Brain microvascular endothelial cell (primary cell): ENCODE data around the gene SFXN5.

Experiments used
- DNase-seq: peaks from one replicate; pipeline ENCODE4 v3.0.0-alpha.2; 2020
- H3K27ac ChIP-seq: fragments of 250-450 bp; sonication (Bioruptor Pico); 2 replicates; pipeline ENCODE4 v1.5.1; 2020; ENCODE audit warnings: mild to moderate bottlenecking, moderate library complexity
- H3K27me3 ChIP-seq: fragments of 250-450 bp; sonication (Bioruptor Pico); replicated peaks from 2 replicates; pipeline ENCODE4 v1.5.1; 2020; ENCODE audit warnings: mild to moderate bottlenecking
- H3K36me3 ChIP-seq: fragments of 250-450 bp; sonication (Bioruptor Pico); replicated peaks from 2 replicates; pipeline ENCODE4 v1.5.1; 2020; ENCODE audit warnings: mild to moderate bottlenecking
- H3K4me3 ChIP-seq: 2 replicates; pipeline ENCODE4 v1.5.1; 2011; ENCODE audit warnings: low read depth, mild to moderate bottlenecking, control low read depth, low read length, moderate library complexity
- in situ Hi-C: cut with HindIII; loops from 2 replicates; pipeline ENCODE4 v1.10.0; 2017; ENCODE audit warnings: low sequenced_read_pairs, low pct_ligation_motif_present
- TF ChIP-seq, protein P1 (sequence below): IDR thresholded peaks from 2 replicates; pipeline ENCODE4 v1.5.1; 2011; ENCODE audit warnings: low read depth, mild to moderate bottlenecking, moderate library complexity, low read length, control low read depth, inconsistent platforms; ENCODE audit errors: missing control alignments

SFXN5 gene

DNA sequence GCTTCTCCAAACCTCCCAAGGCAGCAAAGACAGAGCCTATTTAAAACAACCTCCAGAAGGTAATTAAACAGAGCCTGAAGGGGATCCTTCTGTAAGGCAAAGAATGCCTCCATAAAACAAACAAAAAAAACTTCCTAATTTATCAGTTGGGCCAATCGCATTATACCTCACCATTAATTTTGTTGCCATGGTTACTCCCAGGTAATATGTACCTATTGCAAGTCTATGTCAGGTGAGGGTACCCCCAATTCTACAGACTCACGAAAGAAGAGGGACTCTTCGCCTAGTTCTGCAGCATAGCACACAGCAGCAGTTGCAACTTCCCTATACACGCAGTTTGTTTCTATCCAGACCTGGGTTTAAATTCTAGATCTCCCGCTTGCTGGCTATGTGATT, 38.8 kb downstream of the SFXN5 start:
- Histone ChIP-seq H3K4me3 (no peak overlapping the region), H3K27ac (no peak overlapping the region), H3K36me3 (no peaks in the 10 kb centered on the region), H3K27me3 (no peaks in the 10 kb centered on the region)
- in situ Hi-C loops: no loop called here
- DNase-seq: no peak
- TF ChIP-seq, protein P1, sequence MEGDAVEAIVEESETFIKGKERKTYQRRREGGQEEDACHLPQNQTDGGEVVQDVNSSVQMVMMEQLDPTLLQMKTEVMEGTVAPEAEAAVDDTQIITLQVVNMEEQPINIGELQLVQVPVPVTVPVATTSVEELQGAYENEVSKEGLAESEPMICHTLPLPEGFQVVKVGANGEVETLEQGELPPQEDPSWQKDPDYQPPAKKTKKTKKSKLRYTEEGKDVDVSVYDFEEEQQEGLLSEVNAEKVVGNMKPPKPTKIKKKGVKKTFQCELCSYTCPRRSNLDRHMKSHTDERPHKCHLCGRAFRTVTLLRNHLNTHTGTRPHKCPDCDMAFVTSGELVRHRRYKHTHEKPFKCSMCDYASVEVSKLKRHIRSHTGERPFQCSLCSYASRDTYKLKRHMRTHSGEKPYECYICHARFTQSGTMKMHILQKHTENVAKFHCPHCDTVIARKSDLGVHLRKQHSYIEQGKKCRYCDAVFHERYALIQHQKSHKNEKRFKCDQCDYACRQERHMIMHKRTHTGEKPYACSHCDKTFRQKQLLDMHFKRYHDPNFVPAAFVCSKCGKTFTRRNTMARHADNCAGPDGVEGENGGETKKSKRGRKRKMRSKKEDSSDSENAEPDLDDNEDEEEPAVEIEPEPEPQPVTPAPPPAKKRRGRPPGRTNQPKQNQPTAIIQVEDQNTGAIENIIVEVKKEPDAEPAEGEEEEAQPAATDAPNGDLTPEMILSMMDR: no peak

DNA sequence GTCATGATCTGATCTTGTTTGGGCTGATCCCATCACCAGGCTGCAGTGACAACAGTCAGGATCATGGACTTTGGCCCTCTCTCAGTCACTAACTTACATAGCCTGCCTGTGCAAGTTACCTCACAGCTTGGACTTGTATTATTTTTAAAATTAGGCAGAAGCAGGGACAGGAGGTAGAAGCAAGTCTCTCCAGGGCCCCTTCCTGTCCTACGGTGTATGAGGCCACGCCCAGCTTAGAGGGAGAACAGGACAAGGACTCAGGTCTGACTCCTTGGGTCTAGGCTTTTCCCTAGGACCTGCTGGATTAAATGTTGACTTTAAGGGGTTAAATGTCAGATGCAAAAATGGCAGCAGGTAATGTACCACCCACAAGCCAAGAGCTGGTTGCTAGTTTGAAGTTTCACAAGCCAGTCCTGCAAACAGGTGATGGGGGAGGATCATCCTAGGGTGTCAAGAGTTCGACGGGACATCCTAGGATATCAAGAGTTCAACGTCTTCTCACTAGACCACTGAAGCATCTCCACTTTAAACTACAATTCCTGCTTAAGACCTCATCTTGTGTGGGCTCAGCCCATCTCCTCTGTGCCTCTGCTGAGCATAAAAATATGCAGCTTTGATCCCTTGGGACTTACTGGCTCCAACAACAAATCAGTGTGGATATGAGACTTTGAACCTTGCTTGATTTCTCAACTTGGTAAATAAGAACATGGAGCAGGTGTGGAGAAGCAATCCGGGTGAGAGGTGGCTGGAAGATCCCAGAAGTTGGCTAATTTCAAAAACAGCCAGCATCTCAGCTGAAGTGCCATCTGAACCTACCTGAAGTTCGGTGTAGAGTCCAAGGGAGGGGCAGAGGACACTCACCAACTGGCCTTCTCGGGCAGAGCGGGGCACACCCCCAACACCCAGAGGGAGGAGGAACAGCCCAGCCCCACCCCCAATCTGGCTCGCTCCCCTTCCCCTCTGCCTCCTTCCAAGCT, 39.5 kb downstream of the SFXN5 start:
- H3K36me3 ChIP-seq: no peaks in the 10 kb centered on the region
- no peak for DNase-seq
- H3K27ac ChIP-seq: no peak overlapping the region
- H3K27me3 ChIP-seq: no peaks in the 10 kb centered on the region
- TF ChIP-seq, protein P1: no peak
- no peak overlapping the region for H3K4me3 ChIP-seq
- in situ Hi-C loops: no loop called here

DNA sequence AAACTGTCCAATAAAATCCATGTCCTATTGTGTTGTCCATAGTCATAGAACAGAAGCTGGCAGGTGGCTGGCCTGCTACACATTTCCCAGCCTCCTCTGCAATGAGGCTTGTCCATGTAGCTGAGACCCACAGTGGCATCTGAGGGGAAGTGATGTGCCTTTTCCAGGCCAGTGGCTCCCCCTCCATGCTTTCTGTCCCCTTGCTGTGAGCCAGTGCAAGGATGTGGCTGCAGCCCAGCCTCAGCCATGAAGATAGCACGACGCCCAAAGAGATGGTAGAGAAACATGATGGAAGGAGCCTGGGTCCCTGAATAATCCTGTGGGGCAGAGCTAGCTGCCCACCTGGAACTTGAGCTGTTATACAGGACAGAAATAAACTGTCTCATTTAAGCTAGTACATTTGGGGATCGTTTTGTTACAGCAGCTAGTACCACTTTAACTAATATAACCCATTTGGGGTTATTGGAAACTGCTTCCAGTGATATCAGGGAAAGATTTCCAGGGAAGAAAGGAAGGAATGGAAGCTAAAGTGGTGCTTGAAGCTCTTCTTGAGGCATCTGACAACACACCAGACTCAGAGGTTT, 40.3 kb downstream of the SFXN5 start:
- TF ChIP-seq, protein P1: no peak
- Histone ChIP-seq H3K4me3 (no peak overlapping the region), H3K27ac (no peak overlapping the region), H3K27me3 (no peaks in the 10 kb centered on the region), H3K36me3 (no peaks in the 10 kb centered on the region)
- in situ Hi-C loops: no loop called here
- DNase-seq: no peak

DNA sequence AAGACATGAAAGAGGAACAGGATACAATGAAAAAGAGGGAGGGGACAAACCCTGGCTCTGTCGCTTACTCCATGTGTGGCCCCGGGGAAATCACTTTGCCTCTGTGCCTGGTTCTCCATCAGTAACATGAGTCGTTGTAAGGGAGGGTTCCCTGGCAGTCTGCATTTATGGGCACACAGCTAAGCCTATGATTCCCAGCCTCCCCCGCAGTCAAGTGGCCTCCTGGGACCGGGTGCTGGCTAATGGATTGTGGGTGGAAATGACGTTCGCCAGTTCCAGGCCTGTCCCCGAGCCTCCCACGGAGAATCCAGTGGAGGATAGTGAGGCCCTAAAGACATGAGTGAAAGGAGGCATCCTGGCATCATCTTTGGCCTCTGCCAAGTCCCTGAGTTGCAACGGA, 42.7 kb downstream of the SFXN5 start:
- Histone ChIP-seq H3K4me3 (no peak overlapping the region), H3K36me3 (no peaks in the 10 kb centered on the region), H3K27ac (no peak overlapping the region), H3K27me3 (no peaks in the 10 kb centered on the region)
- TF ChIP-seq, protein P1: no peak
- in situ Hi-C loops: no loop called here
- peak; percentile 15 for DNase-seq

DNA sequence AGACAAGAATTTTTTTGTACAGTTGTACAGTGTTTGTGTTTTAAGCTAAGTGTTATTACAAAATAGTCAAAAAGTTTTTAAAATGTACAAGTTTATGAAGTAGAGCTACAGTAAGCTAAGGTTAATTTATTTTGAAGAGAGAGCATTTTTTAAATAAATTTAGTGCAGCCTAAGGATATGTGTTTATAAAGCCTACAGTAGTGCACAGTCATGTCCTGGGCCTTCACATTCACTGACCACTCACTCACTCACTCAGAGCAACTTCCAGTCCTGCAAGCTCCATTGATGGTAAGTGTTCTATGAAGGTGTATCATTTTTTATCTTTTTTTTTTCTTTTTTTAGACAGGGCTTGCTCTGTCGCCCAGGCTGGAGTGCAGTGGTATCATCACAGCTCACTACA, 44.2 kb downstream of the SFXN5 start:
- TF ChIP-seq, protein P1: no peak
- Histone ChIP-seq H3K27me3 (no peaks in the 10 kb centered on the region), H3K27ac (no peak overlapping the region), H3K36me3 (no peaks in the 10 kb centered on the region), H3K4me3 (no peak overlapping the region)
- in situ Hi-C loops: no loop called here
- no peak for DNase-seq

DNA sequence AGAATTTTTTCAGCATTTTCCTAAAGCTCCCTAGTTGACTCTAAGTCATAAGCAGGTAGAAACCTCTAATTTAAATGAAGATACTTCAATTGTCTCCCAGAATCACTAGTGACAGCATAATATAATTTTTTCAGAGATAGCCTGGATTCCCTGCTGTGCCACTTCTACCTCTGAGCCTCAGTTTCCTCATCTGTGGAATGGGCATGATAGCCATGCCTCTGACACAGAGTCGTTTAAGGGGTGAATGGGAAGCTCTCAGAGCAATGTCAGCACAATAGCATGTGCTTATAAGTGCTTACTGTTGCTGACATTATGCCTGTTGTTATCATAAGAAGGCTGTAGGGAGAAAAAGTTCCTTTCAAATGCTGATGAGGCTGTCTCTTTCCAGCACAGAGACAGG, 48.0 kb downstream of the SFXN5 start:
- DNase-seq: no peak
- H3K27me3 ChIP-seq: no peaks in the 10 kb centered on the region
- in situ Hi-C loops: no loop called here
- TF ChIP-seq, protein P1: no peak
- H3K27ac ChIP-seq: no peak overlapping the region
- no peaks in the 10 kb centered on the region for H3K36me3 ChIP-seq
- no peak overlapping the region for H3K4me3 ChIP-seq
